ENCODE measurements around the gene SUV39H1.
"Not testable (repeated sequence)": the region's sequence is repeated elsewhere in the genome, so short reads cannot be mapped to it uniquely, and the experiment has no call there.

The SUV39H1 gene, protein sequence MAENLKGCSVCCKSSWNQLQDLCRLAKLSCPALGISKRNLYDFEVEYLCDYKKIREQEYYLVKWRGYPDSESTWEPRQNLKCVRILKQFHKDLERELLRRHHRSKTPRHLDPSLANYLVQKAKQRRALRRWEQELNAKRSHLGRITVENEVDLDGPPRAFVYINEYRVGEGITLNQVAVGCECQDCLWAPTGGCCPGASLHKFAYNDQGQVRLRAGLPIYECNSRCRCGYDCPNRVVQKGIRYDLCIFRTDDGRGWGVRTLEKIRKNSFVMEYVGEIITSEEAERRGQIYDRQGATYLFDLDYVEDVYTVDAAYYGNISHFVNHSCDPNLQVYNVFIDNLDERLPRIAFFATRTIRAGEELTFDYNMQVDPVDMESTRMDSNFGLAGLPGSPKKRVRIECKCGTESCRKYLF

DNA sequence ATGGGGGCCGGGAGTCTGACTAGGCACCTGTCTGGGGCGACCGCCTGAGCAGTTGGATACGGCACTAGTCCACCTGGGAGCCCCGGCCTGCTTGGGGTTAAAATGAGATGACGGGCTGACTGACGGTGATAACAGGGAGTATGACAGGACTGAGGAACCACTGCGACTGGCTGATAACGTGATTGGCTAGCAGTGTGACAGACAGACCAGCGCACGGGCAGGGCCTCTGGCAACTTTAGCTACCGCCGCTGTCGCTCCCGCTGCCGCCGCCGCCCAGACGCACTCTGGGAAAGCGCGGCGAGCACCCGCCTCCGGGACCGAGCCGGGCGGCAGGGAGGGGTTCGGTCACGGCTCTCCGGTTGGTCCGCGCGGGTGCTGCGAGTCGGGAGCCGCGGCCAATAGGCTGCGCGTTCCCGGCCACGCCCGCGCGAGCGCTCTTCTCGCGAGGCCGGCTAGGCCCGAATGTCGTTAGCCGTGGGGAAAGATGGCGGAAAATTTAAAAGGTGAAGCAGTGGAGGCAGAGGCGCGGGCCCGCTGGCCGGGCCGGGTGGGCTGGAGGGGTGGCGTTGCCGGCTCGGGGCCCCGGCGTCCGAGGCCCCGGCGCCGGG is at the start of gene SUV39H1:
TSS of gene SUV39H1 (plus strand) at position 434 of the 608 bp plus-strand sequence. CDS start at position 485, 51 bp downstream.
- DNase-seq: peak; percentile 71

- peak; percentile 11 for DNase-seq
Observed at GRCh38 chrX:48648336-48648751, 48.2 kb upstream of the SUV39H1 start.

DNA sequence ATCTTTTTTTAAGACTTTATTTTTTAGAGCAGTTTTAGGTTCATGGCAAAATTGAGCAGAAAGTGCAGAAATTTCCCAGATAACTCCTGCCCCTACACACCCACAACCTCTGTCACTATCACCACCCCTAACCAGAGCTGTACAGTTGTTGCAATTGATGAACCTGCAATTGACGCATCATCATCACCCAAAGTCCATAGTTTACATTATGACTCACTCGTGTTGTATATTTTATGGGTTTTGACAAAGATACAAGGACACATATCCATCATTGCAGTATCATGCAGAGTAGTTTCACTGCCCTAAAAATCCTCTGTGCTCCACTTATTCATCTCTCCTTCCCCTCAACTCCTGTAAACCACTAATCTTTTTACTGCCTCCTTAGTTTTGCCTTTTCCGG is 47.4 kb upstream of the SUV39H1 start:
- no peak for DNase-seq

DNA sequence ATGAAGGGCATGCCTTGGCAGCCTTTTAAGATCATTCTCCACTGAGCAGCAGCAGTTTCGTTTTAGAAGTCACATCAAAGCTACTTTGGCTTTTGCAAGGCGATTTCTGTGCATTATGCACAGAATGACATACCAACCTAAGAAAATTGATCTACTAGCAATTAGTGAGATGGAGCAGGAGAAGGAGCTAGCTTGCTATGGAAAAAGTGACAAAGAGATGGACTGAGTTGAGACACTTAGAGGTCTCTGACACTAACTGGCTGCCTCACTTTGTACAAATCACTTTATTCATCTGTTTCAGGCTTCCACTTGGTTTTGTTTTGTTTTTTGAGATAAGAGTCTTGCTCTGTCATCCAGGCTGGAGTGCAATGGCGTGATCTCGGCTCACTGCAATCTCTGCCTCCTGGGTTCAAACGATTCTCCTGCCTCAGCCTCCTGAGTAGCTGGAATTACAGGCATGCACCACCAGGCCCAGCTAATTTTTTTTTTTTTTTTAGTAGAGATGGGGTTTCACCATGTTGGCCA is 44.4 kb upstream of the SUV39H1 start:
- DNase-seq: not testable (repeated sequence)

GRCh38 chrX:48654746-48655145 is 41.8 kb upstream of the SUV39H1 start:
- not testable (repeated sequence) for DNase-seq

DNA sequence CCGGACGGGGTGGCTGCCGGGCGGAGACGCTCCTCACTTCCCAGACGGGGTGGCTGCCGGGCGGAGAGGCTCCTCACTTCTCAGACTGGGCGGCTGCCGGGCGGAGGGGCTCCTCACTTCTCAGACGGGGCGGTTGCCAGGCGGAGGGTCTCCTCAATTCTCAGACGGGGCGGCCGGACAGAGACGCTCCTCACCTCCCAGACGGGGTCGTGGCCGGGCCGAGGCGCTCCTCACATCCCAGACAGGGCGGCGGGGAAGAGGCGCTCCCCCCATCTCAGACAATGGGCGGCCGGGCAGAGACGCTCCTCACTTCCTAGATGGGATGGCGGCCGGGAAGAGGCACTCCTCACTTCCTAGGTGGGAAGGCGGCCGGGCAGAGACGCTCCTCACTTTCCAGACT is 36.8 kb upstream of the SUV39H1 start:
- not testable (repeated sequence) for DNase-seq

GRCh38 chrX:48663241-48663640 is 33.3 kb upstream of the SUV39H1 start:
- DNase-seq: no peak

DNA sequence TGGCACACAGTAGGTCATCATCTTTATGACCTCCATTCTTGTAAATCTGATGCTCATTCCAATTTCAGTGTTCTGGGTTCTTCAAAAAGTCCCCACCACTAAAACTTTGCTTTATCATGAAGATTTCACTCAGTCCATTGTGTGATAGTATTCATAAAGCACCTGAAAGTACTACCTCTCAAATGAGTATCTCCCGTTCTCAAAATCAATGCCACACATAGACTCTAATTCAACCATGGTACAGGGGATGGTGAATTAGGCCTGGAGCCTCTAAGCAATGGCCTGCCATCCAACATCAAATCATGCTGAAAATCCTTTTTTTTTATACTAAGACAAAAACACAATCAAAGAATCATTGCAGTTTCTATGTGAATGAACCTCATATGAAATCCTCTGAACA is 32.4 kb upstream of the SUV39H1 start:
- no peak for DNase-seq

DNA sequence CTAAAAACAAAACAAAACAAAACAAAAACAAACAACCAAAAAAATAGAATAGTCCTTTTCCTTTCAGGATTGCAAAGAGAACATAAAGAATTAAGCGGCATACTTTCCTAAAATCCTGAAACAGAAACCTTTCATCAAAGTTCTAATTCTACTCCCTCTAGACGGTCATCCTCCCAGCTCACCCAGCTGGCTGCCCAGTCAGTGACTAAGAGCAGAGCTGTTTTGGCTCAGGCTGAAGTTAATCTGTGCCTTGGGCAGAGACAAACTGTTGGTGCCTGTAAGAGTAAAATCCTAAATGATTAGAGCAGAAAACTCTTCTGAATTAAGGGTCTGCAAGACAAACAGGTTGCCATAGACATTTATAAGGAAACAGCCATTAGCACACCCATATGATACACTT is 30.5 kb upstream of the SUV39H1 start:
- DNase-seq: no peak

DNA sequence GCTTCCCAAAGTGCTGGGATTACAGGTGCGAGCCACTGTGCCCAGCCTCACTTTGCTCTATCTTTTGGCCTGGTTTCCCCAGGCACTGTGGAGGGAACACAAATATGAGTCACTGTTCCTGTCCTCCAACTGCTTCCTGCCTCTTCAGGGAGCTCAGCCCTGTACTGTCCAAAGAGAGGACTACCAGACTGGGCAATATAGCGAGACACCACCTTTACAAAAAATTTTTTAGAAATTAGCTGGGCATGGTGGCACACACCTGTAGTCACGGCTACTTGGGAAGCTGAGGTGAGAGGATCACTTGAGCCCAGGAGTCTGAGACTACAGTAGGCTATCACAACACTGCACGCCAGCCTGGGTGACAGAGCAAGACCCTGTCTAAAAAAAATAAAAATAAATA is 29.9 kb upstream of the SUV39H1 start:
- no peak for DNase-seq

DNA sequence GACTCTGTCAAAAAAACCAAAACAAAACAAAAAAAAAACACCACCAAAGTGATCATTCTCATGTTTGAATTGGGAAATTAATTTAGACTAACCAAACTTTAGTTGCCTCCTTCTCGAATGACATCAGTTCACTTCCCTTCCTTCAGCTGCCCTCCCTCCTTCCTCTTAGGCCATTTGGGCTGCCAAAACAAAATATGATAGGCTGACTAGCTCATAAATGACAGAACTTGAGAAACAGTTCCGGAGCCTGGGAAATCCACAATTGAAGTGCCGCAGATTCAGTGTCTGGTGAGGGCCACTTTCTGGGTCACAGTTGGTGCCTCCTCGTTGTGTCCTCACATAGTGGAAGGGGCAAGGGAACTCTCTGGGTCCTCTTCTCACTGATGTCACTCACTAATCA is 29.0 kb upstream of the SUV39H1 start:
- no peak for DNase-seq

DNA sequence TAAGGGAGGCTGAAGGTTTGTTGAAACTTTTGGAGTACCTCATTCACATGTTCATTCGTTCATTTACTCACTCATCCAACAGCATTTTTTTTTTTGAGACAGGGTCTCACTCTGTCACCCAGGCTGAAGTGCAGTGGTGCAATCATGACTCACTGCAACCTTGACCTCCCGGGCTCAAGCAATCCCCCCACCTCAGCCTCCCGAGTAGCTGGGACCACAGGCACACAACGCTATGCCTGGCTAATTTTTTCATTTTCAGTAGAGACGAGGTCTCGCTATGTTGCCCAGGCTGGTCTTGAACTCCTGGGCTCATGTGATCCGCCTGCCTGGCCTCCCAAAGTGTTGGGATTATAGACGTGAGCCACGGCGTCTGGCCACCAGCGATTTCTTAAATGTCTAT is 28.3 kb upstream of the SUV39H1 start:
- not testable (repeated sequence) for DNase-seq

GRCh38 chrX:48676106-48676892 is 20.2 kb upstream of the SUV39H1 start:
- peak; percentile 83 for DNase-seq

DNA sequence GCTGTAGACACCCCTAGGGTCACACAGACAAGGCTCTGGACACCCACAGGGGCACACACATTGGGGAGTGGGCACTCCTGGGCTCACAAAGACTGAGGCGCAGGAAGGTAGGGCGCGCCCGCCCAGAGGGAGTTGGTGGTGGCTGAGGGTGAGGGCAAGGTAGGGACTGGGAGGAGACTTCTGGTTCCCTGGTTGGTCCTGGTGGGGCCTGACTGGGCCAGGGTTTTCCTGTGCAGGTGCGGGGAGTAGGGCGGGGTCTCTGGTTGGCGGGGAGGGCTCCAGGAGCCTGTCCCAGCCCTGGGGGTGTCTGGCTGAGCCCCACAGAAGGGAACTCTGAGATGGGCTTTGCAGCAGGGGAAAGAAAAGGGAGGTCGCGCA is 19.7 kb upstream of the SUV39H1 start:
- no peak for DNase-seq

DNA sequence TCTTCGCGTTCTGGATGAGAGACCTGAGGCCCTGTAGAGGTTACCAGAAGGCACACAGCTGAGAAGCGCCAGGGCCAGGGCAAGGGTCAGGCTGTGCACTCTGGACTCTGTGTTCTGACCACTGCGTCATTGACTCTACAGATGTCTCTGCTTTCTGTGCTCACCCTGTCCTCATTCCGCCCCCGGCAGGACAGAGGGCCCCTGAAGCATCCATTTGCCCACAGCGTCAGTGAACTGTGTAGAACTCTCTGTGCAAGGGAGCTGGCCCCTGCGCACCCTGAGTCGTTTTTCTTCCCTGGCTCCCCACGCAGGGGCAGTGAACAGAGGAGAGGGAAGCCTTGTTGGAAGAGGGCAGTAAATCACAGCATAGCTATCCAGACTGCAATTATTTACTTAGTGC is 19.0 kb upstream of the SUV39H1 start:
- no peak for DNase-seq

- not testable (repeated sequence) for DNase-seq
Observed at GRCh38 chrX:48680467-48680866, 16.1 kb upstream of the SUV39H1 start.

DNA sequence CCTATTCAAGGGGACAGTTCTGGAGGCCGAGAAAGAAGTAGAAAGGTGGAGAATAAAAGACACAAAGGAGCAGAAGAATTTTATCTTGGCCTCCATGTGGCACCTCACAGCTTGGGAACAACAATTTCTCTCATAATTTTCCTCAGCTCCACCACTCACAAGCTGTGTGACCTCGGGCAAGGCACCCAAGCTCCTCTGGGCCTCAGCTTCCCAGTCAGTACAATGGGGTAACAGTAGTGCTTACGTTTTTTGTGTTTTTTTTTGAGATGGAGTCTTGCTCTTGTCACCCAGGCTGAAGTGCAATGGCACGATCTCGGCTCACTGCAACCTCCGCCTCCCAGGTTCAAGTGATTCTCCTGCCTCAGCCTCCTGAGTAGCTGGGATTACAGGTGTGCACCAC is 15.6 kb upstream of the SUV39H1 start:
- not testable (repeated sequence) for DNase-seq

GRCh38 chrX:48681539-48682183 is 14.9 kb upstream of the SUV39H1 start:
- DNase-seq: no peak

DNA sequence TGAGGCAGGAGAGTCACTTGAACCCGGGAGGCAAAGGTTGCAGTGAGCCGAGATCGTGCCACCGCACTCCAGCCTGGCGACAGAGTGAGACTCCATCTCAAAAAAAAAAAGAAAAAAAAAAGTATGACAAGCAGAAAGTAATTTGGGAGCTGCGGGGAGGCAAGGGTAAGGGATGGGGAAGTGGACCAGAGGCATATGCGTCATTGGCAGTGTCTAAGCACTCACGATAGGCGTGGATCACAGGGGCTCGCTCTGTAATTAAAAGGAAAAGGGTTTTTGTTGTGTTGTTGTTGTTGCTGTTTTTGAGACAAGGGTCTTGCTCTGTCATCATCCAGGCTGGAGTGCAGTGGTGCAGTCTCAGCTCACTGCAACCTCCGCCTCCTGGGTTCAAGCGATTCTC is 13.7 kb upstream of the SUV39H1 start:
- DNase-seq: not testable (repeated sequence)

- DNase-seq: no peak
Observed at GRCh38 chrX:48683411-48683982, 13.0 kb upstream of the SUV39H1 start, which contains the start of gene WAS. TSS of gene WAS (plus strand) at chrX:48683799. CDS start at chrX:48683854, 55 bp downstream.

- DNase-seq: no peak
Observed at GRCh38 chrX:48684134-48684533, 12.4 kb upstream of the SUV39H1 start.

- DNase-seq: no peak
Observed at GRCh38 chrX:48685416-48685815, 11.1 kb upstream of the SUV39H1 start.

Measured in activated CD4-positive, alpha-beta T cell treated with anti-CD3 and anti-CD28 coated beads for 1 hour (primary cell).